Panc1 (cell line): ENCODE results near the gene MBD1. TPM values are rescaled to one million over a fixed set of nuclear protein-coding genes. Genes with fewer than 3 reads are reported as not detected.

Source experiments
- ATAC-seq: fragments of 200-7000 bp; cut with Tn5 transposase; 2 replicates; pipeline ENCODE4 v1.9.1; 2020; ENCODE audit warnings: mild to moderate bottlenecking, moderate library complexity
- BruUV-seq: library from RNA; stranded (reverse); fragments of 400-500 nt; replicated peaks from 2 replicates; lab custom pipeline; 2021; lab: Mats Ljungman, UMichigan
- CTCF ChIA-PET: fragments of 300-600 bp; sonication (Branson Sonifier 250); formaldehyde crosslinking; loops from one replicate; lab custom pipeline; 2022; ENCODE audit warnings: antibody characterized with exemption; lab: Charles Lee
- POLR2A ChIA-PET: fragments of 300-600 bp; sonication (Branson Sonifier 250); formaldehyde crosslinking; loops from one replicate; lab custom pipeline; 2022; ENCODE audit warnings: antibody characterized with exemption; lab: Charles Lee
- DNase-seq: peaks from one replicate; pipeline ENCODE4 v3.0.0-alpha.2; 2010; ENCODE audit warnings: low read depth, low spot score
- H3K27ac ChIP-seq: 2 replicates; pipeline ENCODE4 v1.5.1; 2011; ENCODE audit warnings: mild to moderate bottlenecking, low read length, inconsistent platforms
- H3K27me3 ChIP-seq: fragments of 200-500 bp; sonication (Bioruptor generic); 2 replicates; pipeline ENCODE4 v1.6.0; 2014; ENCODE audit warnings: low read length, inconsistent platforms; ENCODE audit not compliant: control insufficient read depth, insufficient read depth
- H3K36me3 ChIP-seq: fragments of 200-500 bp; sonication (Bioruptor generic); 2 replicates; pipeline ENCODE4 v1.5.1; 2014; ENCODE audit warnings: inconsistent platforms, mild to moderate bottlenecking, low read length, moderate library complexity; ENCODE audit not compliant: control insufficient read depth, insufficient read depth
- H3K4me1 ChIP-seq: 2 replicates; pipeline ENCODE4 v1.5.1; 2011; ENCODE audit warnings: inconsistent platforms, mild to moderate bottlenecking, low read length, moderate library complexity; ENCODE audit not compliant: control insufficient read depth, insufficient read depth
- H3K4me3 ChIP-seq, 2 experiments: 2 replicates each; pipeline ENCODE4 v1.5.1; 2011 to 2012; ENCODE audit warnings: low read depth in 2 of 2, low read length in 2 of 2, mild to moderate bottlenecking in 2 of 2, inconsistent platforms in 1 of 2, moderate library complexity in 1 of 2
- H3K9me3 ChIP-seq: fragments of 200-500 bp; sonication (Bioruptor generic); 2 replicates; pipeline ENCODE4 v1.5.1; 2014; ENCODE audit warnings: low read depth, mild to moderate bottlenecking, inconsistent platforms, low read length, moderate library complexity; ENCODE audit not compliant: control insufficient read depth, insufficient read depth
- POLR2AphosphoS5 ChIP-seq: IDR thresholded peaks from 2 replicates; pipeline ENCODE4 v1.6.1; 2012; ENCODE audit warnings: mild to moderate bottlenecking, low read depth, low read length, moderate library complexity
- REST ChIP-seq, 2 experiments: IDR thresholded peaks; 2 replicates each; pipeline ENCODE4 v1.6.1; 2011 to 2012; ENCODE audit warnings: low read depth in 2 of 2, control low read depth in 1 of 2, low read length in 1 of 2, mild to moderate bottlenecking in 1 of 2, moderate library complexity in 1 of 2; ENCODE audit not compliant: insufficient read depth in 1 of 2
- SIN3A ChIP-seq: IDR thresholded peaks from 2 replicates; pipeline ENCODE4 v1.6.1; 2012; ENCODE audit warnings: low read depth, mild to moderate bottlenecking, low read length, moderate library complexity, borderline replicate concordance; ENCODE audit not compliant: insufficient read depth
- TCF7L2 ChIP-seq: IDR thresholded peaks from 2 replicates; pipeline ENCODE4 v1.6.1; 2011; ENCODE audit warnings: mild to moderate bottlenecking, low read depth, low read length, inconsistent platforms
- in situ Hi-C: cut with HindIII; loops from 2 replicates; pipeline ENCODE4 v1.10.0; 2016; ENCODE audit warnings: low sequenced_read_pairs, low pct_unique_long_range_greater_than_20kb
- intact Hi-C: fragments of 100-400 bp; cut with micrococcal nuclease; formaldehyde crosslinking; loops from one replicate; pipeline ENCODE4 v1.10.0; 2022; ENCODE audit not compliant: unreplicated experiment
- total RNA-seq: library from RNA; stranded (reverse); gene quantifications from one replicate; pipeline ENCODE4 v1.2.1, GENCODE V29; 2021; ENCODE audit not compliant: unreplicated experiment
- TF ChIP-seq, protein P1 (sequence below): fragments of 450-650 bp; IDR thresholded peaks from 2 replicates; pipeline ENCODE4 v1.5.1; 2017; ENCODE audit warnings: mild to moderate bottlenecking

Gene MBD1
- total RNA-seq, 1 experiment from 2014 or later, result 47.3 TPM

DNA sequence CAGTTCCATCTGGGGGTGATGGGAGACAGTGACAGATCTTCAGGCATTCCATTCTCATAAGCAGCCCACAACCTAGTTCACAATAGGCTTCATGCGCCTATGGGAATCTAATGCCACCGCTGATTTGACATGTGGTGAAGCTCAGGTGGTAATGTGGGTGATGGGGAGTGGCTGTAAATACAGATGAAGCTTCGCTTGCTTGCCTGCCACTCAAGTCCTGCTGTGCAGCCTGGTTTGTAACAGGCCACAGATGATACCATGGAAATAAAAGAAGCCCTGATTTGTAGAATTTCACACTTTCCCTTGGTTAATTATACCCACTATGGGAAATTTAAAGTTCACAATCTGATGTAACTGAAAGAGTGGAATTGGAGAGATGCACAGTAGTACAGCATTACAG lies 46.7 kb upstream of the MBD1 start:
- TF ChIP-seq, protein P1, sequence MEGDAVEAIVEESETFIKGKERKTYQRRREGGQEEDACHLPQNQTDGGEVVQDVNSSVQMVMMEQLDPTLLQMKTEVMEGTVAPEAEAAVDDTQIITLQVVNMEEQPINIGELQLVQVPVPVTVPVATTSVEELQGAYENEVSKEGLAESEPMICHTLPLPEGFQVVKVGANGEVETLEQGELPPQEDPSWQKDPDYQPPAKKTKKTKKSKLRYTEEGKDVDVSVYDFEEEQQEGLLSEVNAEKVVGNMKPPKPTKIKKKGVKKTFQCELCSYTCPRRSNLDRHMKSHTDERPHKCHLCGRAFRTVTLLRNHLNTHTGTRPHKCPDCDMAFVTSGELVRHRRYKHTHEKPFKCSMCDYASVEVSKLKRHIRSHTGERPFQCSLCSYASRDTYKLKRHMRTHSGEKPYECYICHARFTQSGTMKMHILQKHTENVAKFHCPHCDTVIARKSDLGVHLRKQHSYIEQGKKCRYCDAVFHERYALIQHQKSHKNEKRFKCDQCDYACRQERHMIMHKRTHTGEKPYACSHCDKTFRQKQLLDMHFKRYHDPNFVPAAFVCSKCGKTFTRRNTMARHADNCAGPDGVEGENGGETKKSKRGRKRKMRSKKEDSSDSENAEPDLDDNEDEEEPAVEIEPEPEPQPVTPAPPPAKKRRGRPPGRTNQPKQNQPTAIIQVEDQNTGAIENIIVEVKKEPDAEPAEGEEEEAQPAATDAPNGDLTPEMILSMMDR, result no peak
- TF ChIP-seq SIN3A, result no peak
- no peak for TF ChIP-seq POLR2AphosphoS5
- TF ChIP-seq REST (IDR thresholded peaks at IDR 0.05; ENCODE audit: insufficient read depth in 1 of 2, low read depth in 2 of 2, low read length in 1 of 2), result no peak
- no peak for TF ChIP-seq TCF7L2
- intact Hi-C loops, result no loop called here
- BruUV-seq, result no TSS peak
- no peaks in the 10 kb centered on the region for H3K9me3 ChIP-seq
- H3K36me3 ChIP-seq, result no peaks in the 10 kb centered on the region
- H3K4me1 ChIP-seq, result no peaks in the 10 kb centered on the region
- ChIA-PET CTCF (no interaction called here), POLR2A (no interaction called here)
- no peak overlapping the region for H3K4me3 ChIP-seq
- H3K27me3 ChIP-seq, result no peaks in the 10 kb centered on the region
- DNase-seq (no peak), ATAC-seq (no peak)
- H3K27ac ChIP-seq, result no peak overlapping the region
- in situ Hi-C loops, result no loop called here

GRCh38 chr18:50320719-50321118 lies 39.4 kb upstream of the MBD1 start:
- intact Hi-C loops (no loop called here), in situ Hi-C loops (no loop called here)
- DNase-seq (no peak), ATAC-seq (no peak)
- ChIA-PET CTCF (no interaction called here), POLR2A (no interaction called here)
- Histone ChIP-seq H3K27ac (no peak overlapping the region), H3K4me1 (no peaks in the 10 kb centered on the region), H3K4me3 (no peak overlapping the region), H3K36me3 (no peaks in the 10 kb centered on the region), H3K9me3 (no peaks in the 10 kb centered on the region), H3K27me3 (peaks cover 2% of the 10 kb centered on the region)
- BruUV-seq, result no TSS peak
- TF ChIP-seq TCF7L2 (no peak), POLR2AphosphoS5 (no peak), SIN3A (no peak), REST (IDR thresholded peaks at IDR 0.05; ENCODE audit: insufficient read depth in 1 of 2, low read depth in 2 of 2, low read length in 1 of 2) (no peak)
- TF ChIP-seq, protein P1, result no peak
